Measurements from ENCODE around the gene AGT.

Gene AGT

DNA sequence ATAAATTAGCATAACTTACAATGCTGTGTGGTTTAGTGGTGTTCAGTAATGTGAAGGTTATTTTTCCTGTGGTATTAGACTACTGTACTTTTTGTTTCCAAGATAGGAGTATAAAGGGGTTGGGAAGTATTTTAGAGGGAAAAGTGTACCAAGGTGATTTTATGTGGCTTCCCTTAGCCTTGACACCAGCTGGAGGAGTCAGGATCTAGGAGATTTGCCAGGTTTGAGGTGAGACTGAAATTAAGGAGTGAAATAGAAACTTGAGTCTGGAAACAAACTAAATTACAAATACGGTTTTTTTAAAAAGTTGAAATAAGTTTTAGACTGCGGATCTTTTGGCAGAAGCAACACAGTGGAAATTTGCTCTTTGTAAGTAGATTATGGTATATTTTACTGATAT is 39.3 kb downstream of the AGT start:
- Histone ChIP-seq H3K27ac (ENCODE audit: low read depth, low read length, poor library complexity, severe bottlenecking) (no peak overlapping the region), H3K9me2 (ENCODE audit: low read depth, low read length) (no peaks in the 10 kb centered on the region), H3K36me3 (ENCODE audit: insufficient read depth, low read length) (peaks cover 93% of the 10 kb centered on the region), H2AFZ (ENCODE audit: low read length) (no peak overlapping the region), H4K20me1 (ENCODE audit: insufficient read depth, low read length) (no peaks in the 10 kb centered on the region), H3K4me3 (ENCODE audit: low read depth, low read length, poor library complexity, severe bottlenecking) (no peak overlapping the region), H3K9ac (ENCODE audit: low read length) (no peak overlapping the region), H3K9me3 (ENCODE audit: low read length) (no peaks in the 10 kb centered on the region), H3K4me2 (ENCODE audit: low read length) (no peak overlapping the region), H3K79me2 (ENCODE audit: insufficient read depth, low read length) (no peaks in the 10 kb centered on the region), H3K27me3 (ENCODE audit: insufficient read depth, low read length) (no peaks in the 10 kb centered on the region), H3K4me1 (ENCODE audit: insufficient read depth, low read length, severe bottlenecking) (no peaks in the 10 kb centered on the region), H3F3A (ENCODE audit: insufficient read depth, low read length) (no peaks in the 10 kb centered on the region)
- TF ChIP-seq EZH2 (IDR thresholded peaks at IDR 0.05; ENCODE audit: borderline replicate concordance, low read length) = no peak
- TF ChIP-seq, protein P1, sequence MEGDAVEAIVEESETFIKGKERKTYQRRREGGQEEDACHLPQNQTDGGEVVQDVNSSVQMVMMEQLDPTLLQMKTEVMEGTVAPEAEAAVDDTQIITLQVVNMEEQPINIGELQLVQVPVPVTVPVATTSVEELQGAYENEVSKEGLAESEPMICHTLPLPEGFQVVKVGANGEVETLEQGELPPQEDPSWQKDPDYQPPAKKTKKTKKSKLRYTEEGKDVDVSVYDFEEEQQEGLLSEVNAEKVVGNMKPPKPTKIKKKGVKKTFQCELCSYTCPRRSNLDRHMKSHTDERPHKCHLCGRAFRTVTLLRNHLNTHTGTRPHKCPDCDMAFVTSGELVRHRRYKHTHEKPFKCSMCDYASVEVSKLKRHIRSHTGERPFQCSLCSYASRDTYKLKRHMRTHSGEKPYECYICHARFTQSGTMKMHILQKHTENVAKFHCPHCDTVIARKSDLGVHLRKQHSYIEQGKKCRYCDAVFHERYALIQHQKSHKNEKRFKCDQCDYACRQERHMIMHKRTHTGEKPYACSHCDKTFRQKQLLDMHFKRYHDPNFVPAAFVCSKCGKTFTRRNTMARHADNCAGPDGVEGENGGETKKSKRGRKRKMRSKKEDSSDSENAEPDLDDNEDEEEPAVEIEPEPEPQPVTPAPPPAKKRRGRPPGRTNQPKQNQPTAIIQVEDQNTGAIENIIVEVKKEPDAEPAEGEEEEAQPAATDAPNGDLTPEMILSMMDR (IDR thresholded peaks at IDR 0.05; ENCODE audit: low read length) = no peak

DNA sequence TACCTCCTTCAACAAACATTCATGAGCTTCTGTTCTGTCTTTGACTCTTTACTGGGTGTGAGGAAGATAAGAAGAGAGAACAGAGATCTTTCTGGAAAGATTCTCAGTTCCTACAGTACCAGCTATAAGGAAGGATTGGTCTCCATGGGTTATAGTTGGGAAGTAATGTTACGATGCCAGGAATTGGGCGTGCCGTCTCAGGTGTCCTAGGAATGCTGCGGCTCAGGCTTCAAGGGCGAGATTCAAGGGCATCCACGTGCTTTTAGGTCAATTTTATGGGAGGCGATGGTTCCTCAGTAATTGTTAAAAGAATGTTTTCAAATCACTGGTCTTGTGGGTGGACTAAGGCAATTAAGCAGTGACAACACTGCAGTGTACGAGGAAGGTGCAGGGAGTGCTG is 44.4 kb downstream of the AGT start:
- TF ChIP-seq, protein P1 (IDR thresholded peaks at IDR 0.05; ENCODE audit: low read length) = no peak
- TF ChIP-seq EZH2 (IDR thresholded peaks at IDR 0.05; ENCODE audit: borderline replicate concordance, low read length) = no peak
- Histone ChIP-seq H3K79me2 (ENCODE audit: insufficient read depth, low read length) (no peaks in the 10 kb centered on the region), H3K27ac (ENCODE audit: low read depth, low read length, poor library complexity, severe bottlenecking) (no peak overlapping the region), H3K36me3 (ENCODE audit: insufficient read depth, low read length) (peaks cover 84% of the 10 kb centered on the region), H2AFZ (ENCODE audit: low read length) (no peak overlapping the region), H3K4me3 (ENCODE audit: low read depth, low read length, poor library complexity, severe bottlenecking) (no peak overlapping the region), H4K20me1 (ENCODE audit: insufficient read depth, low read length) (no peaks in the 10 kb centered on the region), H3K4me1 (ENCODE audit: insufficient read depth, low read length, severe bottlenecking) (no peaks in the 10 kb centered on the region), H3K9ac (ENCODE audit: low read length) (no peak overlapping the region), H3K4me2 (ENCODE audit: low read length) (no peak overlapping the region), H3K9me2 (ENCODE audit: low read depth, low read length) (no peaks in the 10 kb centered on the region), H3F3A (ENCODE audit: insufficient read depth, low read length) (no peaks in the 10 kb centered on the region), H3K27me3 (ENCODE audit: insufficient read depth, low read length) (no peaks in the 10 kb centered on the region), H3K9me3 (ENCODE audit: low read length) (no peaks in the 10 kb centered on the region)

DNA sequence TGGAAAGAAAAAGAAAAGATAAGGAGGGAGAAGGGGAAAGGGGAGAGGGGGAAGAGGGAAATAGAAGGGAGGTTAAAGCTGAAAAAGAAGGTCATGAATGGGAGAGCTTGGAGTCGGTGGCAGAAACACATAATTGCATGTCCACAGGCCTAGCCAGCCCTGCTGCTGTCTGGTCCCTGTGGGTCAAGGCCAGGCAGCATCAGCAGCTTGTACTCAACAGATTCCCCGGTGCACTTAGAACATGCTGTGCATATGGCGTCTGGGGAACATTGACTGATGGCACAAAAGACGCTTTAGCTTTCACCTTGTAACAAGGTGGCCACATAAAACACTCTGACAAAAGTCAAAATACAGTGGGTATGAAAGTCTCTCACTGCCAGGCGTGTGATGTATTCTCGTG is 45.7 kb downstream of the AGT start:
- Histone ChIP-seq H3K4me1 (ENCODE audit: insufficient read depth, low read length, severe bottlenecking) (no peaks in the 10 kb centered on the region), H3K79me2 (ENCODE audit: insufficient read depth, low read length) (no peaks in the 10 kb centered on the region), H3K4me3 (ENCODE audit: low read depth, low read length, poor library complexity, severe bottlenecking) (no peak overlapping the region), H3K4me2 (ENCODE audit: low read length) (no peak overlapping the region), H3K27ac (ENCODE audit: low read depth, low read length, poor library complexity, severe bottlenecking) (no peak overlapping the region), H3K27me3 (ENCODE audit: insufficient read depth, low read length) (no peaks in the 10 kb centered on the region), H3K9me3 (ENCODE audit: low read length) (no peaks in the 10 kb centered on the region), H3F3A (ENCODE audit: insufficient read depth, low read length) (no peaks in the 10 kb centered on the region), H2AFZ (ENCODE audit: low read length) (no peak overlapping the region), H3K9me2 (ENCODE audit: low read depth, low read length) (no peaks in the 10 kb centered on the region), H3K36me3 (ENCODE audit: insufficient read depth, low read length) (peaks cover 81% of the 10 kb centered on the region), H3K9ac (ENCODE audit: low read length) (no peak overlapping the region), H4K20me1 (ENCODE audit: insufficient read depth, low read length) (no peaks in the 10 kb centered on the region)
- TF ChIP-seq, protein P1 (IDR thresholded peaks at IDR 0.05; ENCODE audit: low read length) = no peak
